ENCODE results near the gene UTP14C.

Gene UTP14C

DNA sequence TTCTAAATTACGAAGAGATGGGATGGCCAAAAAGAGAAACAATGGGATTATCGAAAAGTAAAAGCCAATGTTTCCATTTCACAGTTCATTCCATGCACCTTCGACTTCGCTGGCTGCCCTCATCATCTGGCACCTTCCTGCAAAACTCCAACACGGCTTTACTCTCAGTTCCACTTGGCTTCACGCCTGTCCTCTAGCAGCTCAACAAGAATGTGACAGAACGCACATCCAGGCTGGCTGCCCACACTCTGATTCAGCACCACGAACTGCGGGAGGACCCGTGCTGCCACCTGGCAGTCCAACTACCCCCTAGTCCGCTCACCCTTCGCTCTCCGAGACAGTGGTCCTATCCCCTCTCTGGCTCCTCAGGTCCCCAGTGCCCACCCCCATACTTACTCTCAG, 25.0 kb upstream of the UTP14C start:
- TF ChIP-seq CREB5 (CRISPR knock-in tag; IDR thresholded peaks at IDR 0.05; ENCODE audit: low read depth) (no peak), ESRRG (CRISPR knock-in tag; IDR thresholded peaks at IDR 0.05) (no peak), TOX (CRISPR knock-in tag; IDR thresholded peaks at IDR 0.05; ENCODE audit: borderline replicate concordance) (no peak), ZFP3 (CRISPR knock-in tag; IDR thresholded peaks at IDR 0.05) (no peak), ISL1 (CRISPR knock-in tag; IDR thresholded peaks at IDR 0.05) (no peak), ZNF8 (CRISPR knock-in tag; IDR thresholded peaks at IDR 0.05) (no peak), ZNF70 (CRISPR knock-in tag; IDR thresholded peaks at IDR 0.05) (no peak), TCF4 (CRISPR knock-in tag; IDR thresholded peaks at IDR 0.05; ENCODE audit: borderline replicate concordance) (no peak), POU6F1 (CRISPR knock-in tag; IDR thresholded peaks at IDR 0.05; ENCODE audit: borderline replicate concordance, low read depth) (no peak), GLIS3 (CRISPR knock-in tag; IDR thresholded peaks at IDR 0.05) (no peak), PPARA (CRISPR knock-in tag; IDR thresholded peaks at IDR 0.05; ENCODE audit: borderline replicate concordance) (no peak), OSR1 (CRISPR knock-in tag; IDR thresholded peaks at IDR 0.05) (no peak), BACH2 (CRISPR knock-in tag; IDR thresholded peaks at IDR 0.05; ENCODE audit: borderline replicate concordance) (no peak), ZFP30 (CRISPR knock-in tag; IDR thresholded peaks at IDR 0.05) (no peak)
- TF ChIP-seq, protein P1, sequence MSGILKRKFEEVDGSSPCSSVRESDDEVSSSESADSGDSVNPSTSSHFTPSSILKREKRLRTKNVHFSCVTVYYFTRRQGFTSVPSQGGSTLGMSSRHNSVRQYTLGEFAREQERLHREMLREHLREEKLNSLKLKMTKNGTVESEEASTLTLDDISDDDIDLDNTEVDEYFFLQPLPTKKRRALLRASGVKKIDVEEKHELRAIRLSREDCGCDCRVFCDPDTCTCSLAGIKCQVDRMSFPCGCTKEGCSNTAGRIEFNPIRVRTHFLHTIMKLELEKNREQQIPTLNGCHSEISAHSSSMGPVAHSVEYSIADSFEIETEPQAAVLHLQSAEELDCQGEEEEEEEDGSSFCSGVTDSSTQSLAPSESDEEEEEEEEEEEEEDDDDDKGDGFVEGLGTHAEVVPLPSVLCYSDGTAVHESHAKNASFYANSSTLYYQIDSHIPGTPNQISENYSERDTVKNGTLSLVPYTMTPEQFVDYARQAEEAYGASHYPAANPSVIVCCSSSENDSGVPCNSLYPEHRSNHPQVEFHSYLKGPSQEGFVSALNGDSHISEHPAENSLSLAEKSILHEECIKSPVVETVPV (CRISPR knock-in tag; IDR thresholded peaks at IDR 0.05): no peak
- no peak for ATAC-seq

DNA sequence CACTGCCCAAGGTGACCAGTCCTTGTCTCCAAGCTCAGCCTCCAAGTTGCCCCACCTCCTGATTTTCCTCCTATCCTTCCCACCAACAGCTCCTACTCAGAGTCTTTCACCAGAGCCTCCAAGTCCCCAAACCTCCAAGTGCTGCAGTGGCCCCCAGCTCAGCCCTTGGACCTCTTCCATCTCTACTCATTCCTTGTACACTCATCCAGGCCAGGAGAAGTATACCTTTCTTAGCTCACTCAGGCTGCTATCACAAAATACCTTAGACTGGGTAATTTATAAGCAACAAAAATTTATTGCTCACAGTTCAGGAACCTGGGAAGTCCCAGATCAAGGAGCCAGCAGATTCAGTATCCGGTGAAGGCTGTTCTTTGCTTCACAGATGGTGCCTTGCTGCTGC, 24.6 kb upstream of the UTP14C start:
- no peak for ATAC-seq

DNA sequence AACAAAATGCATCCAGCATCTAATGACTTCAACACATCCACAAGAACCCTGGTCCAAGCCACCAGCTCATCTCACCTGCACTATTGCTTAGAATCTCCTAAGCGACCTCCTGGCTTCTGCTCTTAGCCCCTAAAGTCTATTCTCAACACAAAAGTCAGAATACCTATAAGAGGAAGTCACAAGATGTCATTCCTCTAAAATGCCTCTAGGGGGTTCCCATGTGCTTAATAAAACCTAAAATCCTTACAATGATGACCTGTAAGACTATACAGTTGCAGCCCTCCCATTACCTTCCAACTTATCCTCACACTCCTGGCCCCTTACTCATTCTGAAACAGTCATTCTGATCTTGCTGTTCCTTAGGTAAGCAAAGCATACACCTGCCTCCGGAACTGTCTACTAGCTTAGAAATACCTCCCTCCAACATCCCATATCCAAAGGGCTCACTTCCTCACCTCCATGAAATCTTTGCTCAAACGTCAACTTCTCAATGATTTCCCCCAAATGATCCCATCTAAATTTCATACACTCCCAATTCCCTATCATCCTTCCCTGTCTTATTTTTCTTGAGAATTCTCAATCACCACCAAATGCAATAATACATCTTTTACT, 23.3 kb upstream of the UTP14C start:
- peak; percentile 91 for ATAC-seq
- TF ChIP-seq POU6F1 (CRISPR knock-in tag; IDR thresholded peaks at IDR 0.05; ENCODE audit: borderline replicate concordance, low read depth) (no peak), ZFP3 (CRISPR knock-in tag; IDR thresholded peaks at IDR 0.05) (no peak)

More for the DNA sequence above, 24.6 kb upstream of the UTP14C start:
- TF ChIP-seq, protein P1 (CRISPR knock-in tag; IDR thresholded peaks at IDR 0.05): no peak
- TF ChIP-seq OSR1 (CRISPR knock-in tag; IDR thresholded peaks at IDR 0.05) (no peak), SNAI2 (CRISPR knock-in tag; IDR thresholded peaks at IDR 0.05) (no peak), ZNF8 (CRISPR knock-in tag; IDR thresholded peaks at IDR 0.05) (no peak), ZNF70 (CRISPR knock-in tag; IDR thresholded peaks at IDR 0.05) (no peak), RARB (CRISPR knock-in tag; IDR thresholded peaks at IDR 0.05) (no peak), ARNTL (CRISPR knock-in tag; IDR thresholded peaks at IDR 0.05; ENCODE audit: borderline replicate concordance, low read depth) (no peak), ISL1 (CRISPR knock-in tag; IDR thresholded peaks at IDR 0.05) (no peak), GLIS3 (CRISPR knock-in tag; IDR thresholded peaks at IDR 0.05) (no peak), ZFP30 (CRISPR knock-in tag; IDR thresholded peaks at IDR 0.05) (no peak)

DNA sequence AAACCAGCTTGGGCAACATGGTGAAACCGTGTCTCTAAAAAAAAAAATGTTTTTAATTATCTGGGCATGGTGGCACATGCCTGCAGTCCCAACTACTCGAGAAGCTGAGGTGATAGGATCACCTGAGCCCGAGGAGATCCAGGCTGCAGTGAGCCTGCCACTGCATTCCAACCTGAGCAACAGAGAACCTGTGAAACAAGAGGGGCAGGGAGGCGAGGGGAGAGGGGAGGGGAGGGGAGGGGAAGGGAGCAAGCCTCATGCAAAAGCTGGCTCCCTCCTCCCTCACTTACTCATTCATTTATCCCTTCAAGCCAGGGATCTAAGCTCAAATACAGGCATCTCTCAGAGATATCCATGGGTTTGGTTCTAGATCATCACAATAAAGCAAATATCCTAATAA, 22.1 kb upstream of the UTP14C start:
- no peak for ATAC-seq
- no peak for TF ChIP-seq CSDC2 (CRISPR knock-in tag; IDR thresholded peaks at IDR 0.05)
- no peak for TF ChIP-seq OSR1 (CRISPR knock-in tag; IDR thresholded peaks at IDR 0.05)
- TF ChIP-seq POU6F1 (CRISPR knock-in tag; IDR thresholded peaks at IDR 0.05; ENCODE audit: borderline replicate concordance, low read depth): no peak
- TF ChIP-seq, protein P1 (CRISPR knock-in tag; IDR thresholded peaks at IDR 0.05): no peak
- no peak for TF ChIP-seq ISL1 (CRISPR knock-in tag; IDR thresholded peaks at IDR 0.05)
- TF ChIP-seq SNAI2 (CRISPR knock-in tag; IDR thresholded peaks at IDR 0.05): no peak
- no peak for TF ChIP-seq ZNF70 (CRISPR knock-in tag; IDR thresholded peaks at IDR 0.05)
- TF ChIP-seq TCF4 (CRISPR knock-in tag; IDR thresholded peaks at IDR 0.05; ENCODE audit: borderline replicate concordance): no peak
- TF ChIP-seq TSHZ2 (CRISPR knock-in tag; IDR thresholded peaks at IDR 0.05): no peak
- TF ChIP-seq GLIS3 (CRISPR knock-in tag; IDR thresholded peaks at IDR 0.05): no peak
- TF ChIP-seq ZNF565 (CRISPR knock-in tag; conservative IDR thresholded peaks at IDR 0.05; ENCODE audit: low read depth): no peak

Measured in SK-N-SH treated with all-trans-retinoic acid at 6 μM for 48 hours (cell line).